Uterus (tissue), 4 donors: ENCODE data around the gene MTFMT. TPM values are rescaled to one million over a fixed set of nuclear protein-coding genes. Genes with fewer than 3 reads are reported as not detected.

Source experiments
- DNase-seq, 2 donors: peaks; one replicate each; pipeline ENCODE4 v3.0.0-alpha.2; 2019 to 2020
- H3K27ac ChIP-seq, 2 donors: fragments of 200-600 bp; sonication (generic); 1 replicate in 1 of 2; 2 replicates in 1 of 2; pipeline ENCODE4 v1.5.1; 2016 to 2018
- H3K27me3 ChIP-seq, 2 donors: fragments of 200-600 bp; sonication (generic); one replicate each; pipeline ENCODE4 v1.5.1; 2018 to 2019; ENCODE audit warnings: control low read depth in 1 of 2
- H3K36me3 ChIP-seq, 2 donors: fragments of 200-600 bp; sonication (generic); one replicate each; pipeline ENCODE4 v1.5.1; 2019; ENCODE audit warnings: control low read depth in 1 of 2
- H3K4me1 ChIP-seq, 2 donors: fragments of 200-600 bp; sonication (generic); one replicate each; pipeline ENCODE4 v1.5.1; 2018 to 2019; ENCODE audit warnings: control low read depth in 1 of 2
- H3K4me3 ChIP-seq, 2 donors: fragments of 200-600 bp; sonication (generic); 1 replicate in 1 of 2; 2 replicates in 1 of 2; pipeline ENCODE4 v1.5.1; 2018 to 2019; ENCODE audit warnings: mild to moderate bottlenecking in 1 of 2
- H3K9me3 ChIP-seq, 2 donors: fragments of 200-600 bp; sonication (generic); one replicate each; pipeline ENCODE4 v1.5.1; 2019; ENCODE audit warnings: control low read depth in 1 of 2
- CTCF ChIP-seq, 4 experiments: fragments of 200-600 bp in 2 of 4; fragments of 450-650 bp in 2 of 4; sonication (generic) in 2 of 4; IDR thresholded peaks; one replicate each; pipeline ENCODE4 v1.5.1; 2016 to 2019; ENCODE audit warnings: antibody characterized with exemption in 4 of 4, mild to moderate bottlenecking in 2 of 4, moderate library complexity in 1 of 4
- POLR2A ChIP-seq, 2 donors: fragments of 450-650 bp; IDR thresholded peaks; one replicate each; pipeline ENCODE4 v1.6.1; 2016; ENCODE audit warnings: antibody characterized with exemption in 2 of 2, mild to moderate bottlenecking in 1 of 2, moderate library complexity in 1 of 2
- intact Hi-C: fragments of 100-400 bp; cut with DNase I; formaldehyde crosslinking; loops from one replicate; pipeline ENCODE4 v1.15.1; 2023; ENCODE audit warnings: low total_unique reads
- total RNA-seq, 4 donors: library from RNA; depleted of rRNA in 3 of 4; stranded (reverse); fragments of >200 nt in 3 of 4; gene quantifications; one replicate each; pipeline versions ENCODE4 v1.1.0 to v1.2.4, GENCODE V29; 2014 to 2023
- donor health status: DM: yes; HTN: yes; CAD: no.

MTFMT gene
- total RNA-seq, 4 donors from 2014 or later, result 11.5 to 30.1 (median 21.0) TPM

DNA sequence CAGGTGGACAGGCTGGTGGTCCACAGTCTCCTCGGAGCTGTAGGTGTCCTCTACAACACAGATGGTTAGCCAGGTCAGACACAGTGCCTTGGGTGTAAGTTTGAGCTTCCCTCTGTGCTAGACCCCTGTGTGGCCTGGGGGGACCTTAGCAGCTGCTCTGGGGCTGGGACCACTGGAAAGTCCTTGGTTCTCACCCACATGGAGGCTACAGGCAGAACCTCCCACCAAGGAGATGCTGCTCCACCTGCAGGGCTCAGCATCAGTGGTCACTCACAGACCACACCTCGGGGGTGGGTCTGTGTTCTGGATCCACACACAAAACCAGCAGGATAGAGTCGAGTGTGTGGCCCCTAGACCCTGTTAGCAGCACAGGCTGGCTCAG is 29.9 kb upstream of the MTFMT start:
- H3K27me3 ChIP-seq, result no peaks in the 10 kb centered on the region
- H3K4me3 ChIP-seq, result no peak overlapping the region
- peak overlapping the region; percentile 29 to 98 for H3K27ac ChIP-seq
- H3K4me1 ChIP-seq, result peaks cover 3 to 10% of the 10 kb centered on the region in 2 donors
- no peak for DNase-seq
- no peaks in the 10 kb centered on the region for H3K36me3 ChIP-seq
- intact Hi-C loops, result no loop called here
- TF ChIP-seq POLR2A (IDR thresholded peaks at IDR 0.05), result no peak
- no peak for TF ChIP-seq CTCF (IDR thresholded peaks at IDR 0.05)
- H3K9me3 ChIP-seq, result no peaks in the 10 kb centered on the region

DNA sequence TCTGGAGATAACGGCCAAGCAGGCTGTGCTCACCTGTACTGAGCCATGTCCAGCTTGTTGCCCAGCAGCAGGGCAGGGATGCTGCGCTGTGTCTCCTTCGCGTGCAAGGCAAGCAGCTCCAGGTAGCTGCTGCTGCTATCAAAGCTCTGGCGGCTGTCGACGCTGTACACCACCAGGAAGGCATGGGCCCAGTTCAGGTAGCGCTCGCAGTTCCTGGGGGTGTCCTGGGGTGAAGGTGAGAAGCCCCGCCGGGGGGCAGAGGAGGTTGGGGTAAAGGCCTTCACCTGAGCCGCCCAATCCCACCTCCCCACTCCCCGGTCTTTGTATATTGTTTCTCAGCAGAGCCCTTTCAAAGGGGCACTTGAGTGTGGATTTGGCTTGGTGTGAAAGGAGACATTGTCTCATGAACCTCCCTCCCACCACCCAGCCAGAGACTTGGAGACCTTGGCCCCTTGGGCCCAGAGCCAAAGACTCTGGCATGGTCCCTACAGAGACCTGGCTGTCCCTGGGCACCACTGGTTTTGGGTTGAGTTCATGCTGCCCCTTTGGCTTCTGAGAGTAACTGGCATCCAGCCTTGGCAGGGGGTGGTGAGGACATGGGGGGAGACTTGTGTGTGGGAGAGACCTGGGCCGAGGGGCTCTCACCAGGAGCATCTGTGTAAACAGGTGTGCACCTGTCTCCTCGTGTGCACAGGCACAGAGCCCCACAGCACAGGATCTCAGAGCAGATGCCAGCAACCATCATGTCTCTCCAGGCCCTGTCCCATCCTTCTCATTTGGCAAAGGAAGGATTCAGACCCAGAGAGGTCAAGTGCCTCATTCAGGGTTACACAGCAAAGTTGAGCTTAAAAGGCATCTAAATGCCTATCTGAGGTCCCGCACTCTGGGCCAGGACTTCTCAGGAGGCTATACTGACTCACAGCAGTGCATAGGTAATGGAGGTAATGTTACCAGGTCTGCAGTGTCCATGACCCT is 29.2 kb upstream of the MTFMT start:
- Histone ChIP-seq H3K27ac (peak overlapping the region; percentile 29 to 98), H3K27me3 (no peaks in the 10 kb centered on the region), H3K4me3 (no peak overlapping the region), H3K9me3 (no peaks in the 10 kb centered on the region), H3K4me1 (peaks cover 3 to 11% of the 10 kb centered on the region in 2 donors), H3K36me3 (no peaks in the 10 kb centered on the region)
- no peak for TF ChIP-seq POLR2A (IDR thresholded peaks at IDR 0.05)
- TF ChIP-seq CTCF (IDR thresholded peaks at IDR 0.05), result no peak
- intact Hi-C loops, result no loop called here
- DNase-seq, result no peak

- H3K27ac ChIP-seq, result peak overlapping the region in 1 of 2 donors; percentile 67
- intact Hi-C loops, result no loop called here
These were observed 28.1 kb upstream of the MTFMT start for GRCh38 chr15:65057549-65057940.

GRCh38 chr15:65056868-65057548 is 27.6 kb upstream of the MTFMT start:
- Histone ChIP-seq H3K27ac (peak overlapping the region in 1 of 2 donors; percentile 67), H3K4me3 (no peak overlapping the region), H3K27me3 (no peaks in the 10 kb centered on the region), H3K36me3 (no peaks in the 10 kb centered on the region), H3K9me3 (no peaks in the 10 kb centered on the region), H3K4me1 (peaks cover 3 to 11% of the 10 kb centered on the region in 2 donors)
- DNase-seq, result no peak
- no peak for TF ChIP-seq POLR2A (IDR thresholded peaks at IDR 0.05)
- no peak for TF ChIP-seq CTCF (IDR thresholded peaks at IDR 0.05)
- intact Hi-C loops, result no loop called here

More at GRCh38 chr15:65057549-65057940, 28.1 kb upstream of the MTFMT start:
- DNase-seq, result no peak
- no peaks in the 10 kb centered on the region for H3K27me3 ChIP-seq
- H3K9me3 ChIP-seq, result no peaks in the 10 kb centered on the region
- H3K36me3 ChIP-seq, result no peaks in the 10 kb centered on the region
- H3K4me3 ChIP-seq, result no peak overlapping the region
- TF ChIP-seq POLR2A (IDR thresholded peaks at IDR 0.05) (no peak), CTCF (IDR thresholded peaks at IDR 0.05) (no peak)
- H3K4me1 ChIP-seq, result peaks cover 3 to 11% of the 10 kb centered on the region in 2 donors

- no peak for TF ChIP-seq CTCF (IDR thresholded peaks at IDR 0.05)
- no peak for TF ChIP-seq POLR2A (IDR thresholded peaks at IDR 0.05)
- peaks cover 3 to 11% of the 10 kb centered on the region in 2 donors for H3K4me1 ChIP-seq
- DNase-seq, result no peak
- no peaks in the 10 kb centered on the region for H3K36me3 ChIP-seq
- H3K27me3 ChIP-seq, result no peaks in the 10 kb centered on the region
- H3K27ac ChIP-seq, result peak overlapping the region; percentile 65 to 67
- intact Hi-C loops, result no loop called here
- H3K9me3 ChIP-seq, result no peaks in the 10 kb centered on the region
- H3K4me3 ChIP-seq, result no peak overlapping the region
These were observed 26.7 kb upstream of the MTFMT start for GRCh38 chr15:65056106-65056505.
